GM21447 (cell line): ENCODE measurements around the gene TOPORS.
A peak's percentile ranks its signal among the peaks of the same experiment; 100 is the strongest.
"Not testable (repeated sequence)": the region's sequence is repeated elsewhere in the genome, so short reads cannot be mapped to it uniquely, and the experiment has no call there.

Experiments
- ATAC-seq: cut with Tn5 transposase; IDR thresholded peaks from one replicate; pipeline ENCODE4 v1.9.1; 2021; ENCODE audit not compliant: unreplicated experiment

TOPORS gene

GRCh38 chr9:32566770-32567169 is 14.4 kb upstream of the TOPORS start:
- no peak for ATAC-seq

- no peak for ATAC-seq
Observed at GRCh38 chr9:32565967-32566366, 13.6 kb upstream of the TOPORS start.

- ATAC-seq: no peak
Observed at GRCh38 chr9:32558408-32558934, 6.1 kb upstream of the TOPORS start.

- ATAC-seq: no peak
Observed at GRCh38 chr9:32554591-32554990, 2.2 kb upstream of the TOPORS start.

GRCh38 chr9:32554107-32554506 is 1.7 kb upstream of the TOPORS start:
- no peak for ATAC-seq

- ATAC-seq: peak; percentile 11
Observed at GRCh38 chr9:32551276-32552051, 922 bp downstream of the TOPORS start.

GRCh38 chr9:32550562-32551275 is 1.7 kb downstream of the TOPORS start:
- ATAC-seq: peak; percentile 67

GRCh38 chr9:32550150-32550561 is 2.2 kb downstream of the TOPORS start:
- ATAC-seq: no peak

- not testable (repeated sequence) for ATAC-seq
Observed at GRCh38 chr9:32548213-32548612, 4.2 kb downstream of the TOPORS start.

GRCh38 chr9:32545884-32546283 is 6.5 kb downstream of the TOPORS start:
- no peak for ATAC-seq

GRCh38 chr9:32543047-32543446 is 9.3 kb downstream of the TOPORS start:
- ATAC-seq: no peak

GRCh38 chr9:32533816-32534215 is 18.6 kb downstream of the TOPORS start:
- no peak for ATAC-seq

GRCh38 chr9:32533336-32533735 is 19.1 kb downstream of the TOPORS start:
- ATAC-seq: no peak

GRCh38 chr9:32526707-32527048 is 25.7 kb downstream of the TOPORS start:
- ATAC-seq: no peak

GRCh38 chr9:32526041-32526706 is 26.2 kb downstream of the TOPORS start, which contains the start of gene RIGI:
Gene RIGI, minus strand, starts transcription at chr9:32526196. Its CDS starts 30 bp downstream, at chr9:32526166.
- peak; percentile 72 for ATAC-seq

GRCh38 chr9:32525709-32526030 is 26.7 kb downstream of the TOPORS start:
- no peak for ATAC-seq

GRCh38 chr9:32524892-32525708 is 27.3 kb downstream of the TOPORS start:
- peak; percentile 29 for ATAC-seq

- ATAC-seq: not testable (repeated sequence)
Observed at GRCh38 chr9:32524558-32524891, 27.9 kb downstream of the TOPORS start.

- no peak for ATAC-seq
Observed at GRCh38 chr9:32523910-32524309, 28.5 kb downstream of the TOPORS start.

- ATAC-seq: no peak
Observed at GRCh38 chr9:32518276-32518675, 34.1 kb downstream of the TOPORS start.

- ATAC-seq: no peak
Observed at GRCh38 chr9:32516241-32516640, 36.1 kb downstream of the TOPORS start.
